Lower leg skin (tissue), 4 donors: ENCODE results near the gene MEAK7. TPM values are rescaled to one million over a fixed set of nuclear protein-coding genes. Genes with fewer than 3 reads are reported as not detected.

Experiments used
- DNase-seq, 2 donors: peaks; one replicate each; pipeline ENCODE4 v3.0.0-alpha.2; 2019; ENCODE audit warnings: low spot score in 2 of 2
- H3K4me3 ChIP-seq: fragments of 200-600 bp; sonication (generic); 2 replicates; pipeline ENCODE4 v1.5.1; 2017; ENCODE audit warnings: mild to moderate bottlenecking, low read depth; ENCODE audit not compliant: poor library complexity, severe bottlenecking
- CTCF ChIP-seq, 3 donors: fragments of 450-650 bp; IDR thresholded peaks; one replicate each; pipeline ENCODE4 v1.5.1; 2016; ENCODE audit warnings: antibody characterized with exemption in 3 of 3, mild to moderate bottlenecking in 3 of 3, moderate library complexity in 2 of 3
- POLR2A ChIP-seq, 2 donors: fragments of 450-650 bp; IDR thresholded peaks; one replicate each; pipeline ENCODE4 v1.6.1; 2016 to 2017; ENCODE audit warnings: antibody characterized with exemption in 2 of 2, mild to moderate bottlenecking in 1 of 2, moderate library complexity in 1 of 2
- WGBS, 2 donors: methylation state at CpG; one replicate each; pipeline ENCODE4 v1.1.5; 2018; 5-methylcytosine and 5-hydroxymethylcytosine counted together
- intact Hi-C: fragments of 100-400 bp; cut with DNase I; formaldehyde crosslinking; loops from one replicate; pipeline ENCODE4 v1.15.0; 2023; ENCODE audit warnings: low total_unique reads
- total RNA-seq, 4 donors: library from RNA; depleted of rRNA; stranded (reverse); fragments of >200 nt; gene quantifications; one replicate each; pipeline ENCODE4 v1.1.0, GENCODE V29; 2016

The MEAK7 gene
- total RNA-seq, 4 donors from 2014 or later = 10.2 to 20.8 (median 14.9) TPM

GRCh38 chr16:84482001-84482891, 22.2 kb downstream of the MEAK7 start:
- intact Hi-C loops = loop anchor here (10.0 kb wide), 1 partner anchor 207 kb away; no protein-coding TSS in a partner anchor
- H3K4me3 ChIP-seq = no peak overlapping the region
- 78 to 86% methylated on average over 28 to 29 of the region's 33 CpGs for WGBS, 2 donors
- DNase-seq = peak in 1 of 2 donors; percentile 84
- TF ChIP-seq CTCF (IDR thresholded peaks at IDR 0.05) = no peak
- TF ChIP-seq POLR2A (IDR thresholded peaks at IDR 0.05) = no peak

- intact Hi-C loops = loop anchor here (10.0 kb wide), 1 partner anchor 206 kb away; no protein-coding TSS in a partner anchor
- peak in 1 of 2 donors; percentile 63 for DNase-seq
- 94 to 96% methylated on average over 15 to 26 of the region's 26 CpGs for WGBS, 2 donors
- no peak overlapping the region for H3K4me3 ChIP-seq
- TF ChIP-seq POLR2A (IDR thresholded peaks at IDR 0.05) (no peak), CTCF (IDR thresholded peaks at IDR 0.05) (no peak)
These were observed 23.3 kb downstream of the MEAK7 start for GRCh38 chr16:84481051-84481735.

- TF ChIP-seq POLR2A (IDR thresholded peaks at IDR 0.05) = no peak
- TF ChIP-seq CTCF (IDR thresholded peaks at IDR 0.05) = no peak
- no peak for DNase-seq
- H3K4me3 ChIP-seq = no peak overlapping the region
- WGBS, 2 donors = 94 to 99% methylated on average over 16 of the region's 16 CpGs
- intact Hi-C loops = loop anchor here (10.0 kb wide), 1 partner anchor 205 kb away; no protein-coding TSS in a partner anchor
These were observed 24.6 kb downstream of the MEAK7 start for GRCh38 chr16:84479716-84480450.

- intact Hi-C loops = no loop called here
- no peak overlapping the region for H3K4me3 ChIP-seq
- DNase-seq = no peak
- no peak for TF ChIP-seq POLR2A (IDR thresholded peaks at IDR 0.05)
- no peak for TF ChIP-seq CTCF (IDR thresholded peaks at IDR 0.05)
- 82 to 83% methylated on average over 13 of the region's 13 CpGs for WGBS, 2 donors
These were observed 26.1 kb downstream of the MEAK7 start for GRCh38 chr16:84478172-84478947.

- 79 to 91% methylated on average over 7 of the region's 7 CpGs for whole genome bisulfite sequencing, 2 donors
- no peak for TF ChIP-seq CTCF (IDR thresholded peaks at IDR 0.05)
- TF ChIP-seq POLR2A (IDR thresholded peaks at IDR 0.05) = no peak
- no peak overlapping the region for H3K4me3 ChIP-seq
- intact Hi-C loops = no loop called here
- no peak for DNase-seq
These were observed 26.8 kb downstream of the MEAK7 start for GRCh38 chr16:84477661-84478060.
